Activated naive CD4-positive, alpha-beta T cell treated with anti-CD3 and anti-CD28 coated beads, Interleukin-2, amount 50 U/mL, for 72 hours (primary cell): ENCODE results near the gene SLC4A7. TPM values are rescaled to one million over a fixed set of nuclear protein-coding genes. Genes with fewer than 3 reads are reported as not detected.
A peak's percentile ranks its signal among the peaks of the same experiment; 100 is the strongest.
"Not testable (repeated sequence)": the region's sequence is repeated elsewhere in the genome, so short reads cannot be mapped to it uniquely, and the experiment has no call there.

Experiments used
- ATAC-seq, 2 donors: fragments of 150-1000 bp; cut with Tn5 transposase; 2 replicates each; pipeline ENCODE4 v1.10.0; 2021; ENCODE audit warnings: mild to moderate bottlenecking in 2 of 2, moderate library complexity in 2 of 2
- DNase-seq, 2 donors: peaks; one replicate each; pipeline ENCODE4 v3.0.0; 2021 to 2022; ENCODE audit warnings: low spot score in 2 of 2
- H3K27ac Mint-ChIP-seq, 2 donors: one replicate each; pipeline ENCODE4 v1.8.0; 2022; ENCODE audit warnings: mild to moderate bottlenecking in 2 of 2, mixed read lengths in 2 of 2
- H3K36me3 Mint-ChIP-seq, 2 donors: one replicate each; pipeline ENCODE4 v1.8.0; 2022; ENCODE audit warnings: mixed read lengths in 2 of 2
- H3K9me3 Mint-ChIP-seq, 2 donors: one replicate each; pipeline ENCODE4 v1.8.0; 2022; ENCODE audit warnings: mixed read lengths in 2 of 2
- total RNA-seq, 2 donors: library from RNA; stranded (reverse); gene quantifications; one replicate each; pipeline ENCODE4 v1.2.3, GENCODE V29; 2022

Gene SLC4A7
- total RNA-seq, 2 donors from 2014 or later: 37.5 to 57.0 TPM

DNA sequence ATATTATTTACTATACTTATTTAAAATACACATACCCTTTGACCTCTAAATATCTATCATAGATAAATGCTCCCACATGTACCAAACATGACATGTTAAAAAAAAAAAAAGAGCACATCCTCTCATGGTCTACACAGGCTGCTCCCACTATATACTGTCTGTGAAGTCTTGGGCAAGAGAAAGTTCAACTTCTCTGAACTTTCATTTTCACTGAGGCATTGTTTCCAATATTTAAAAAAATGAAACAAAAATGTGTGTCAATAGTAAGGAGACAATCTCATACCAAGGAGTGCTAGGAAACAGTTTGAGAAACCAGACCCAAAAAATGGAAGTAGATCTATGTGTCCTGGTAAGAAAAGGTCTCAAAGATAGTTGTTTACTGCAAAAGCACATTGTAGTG lies 29.3 kb downstream of the SLC4A7 start:
- Mint-ChIP-seq H3K9me3 (no peaks in the 10 kb centered on the region), H3K27ac (peak overlapping the region; percentile 48 to 70), H3K36me3 (peaks cover 0 to 15% of the 10 kb centered on the region in 2 donors)
- DNase-seq (no peak), ATAC-seq (peak; percentile 69 to 91)

- H3K9me3 Mint-ChIP-seq: no peaks in the 10 kb centered on the region
- ATAC-seq: peak; percentile 45 to 76
- H3K27ac Mint-ChIP-seq: peak overlapping the region in 1 of 2 donors; percentile 48
- DNase-seq: no peak
- H3K36me3 Mint-ChIP-seq: peaks cover 0 to 15% of the 10 kb centered on the region in 2 donors
These were observed 29.7 kb downstream of the SLC4A7 start for GRCh38 chr3:27454461-27454860.

DNA sequence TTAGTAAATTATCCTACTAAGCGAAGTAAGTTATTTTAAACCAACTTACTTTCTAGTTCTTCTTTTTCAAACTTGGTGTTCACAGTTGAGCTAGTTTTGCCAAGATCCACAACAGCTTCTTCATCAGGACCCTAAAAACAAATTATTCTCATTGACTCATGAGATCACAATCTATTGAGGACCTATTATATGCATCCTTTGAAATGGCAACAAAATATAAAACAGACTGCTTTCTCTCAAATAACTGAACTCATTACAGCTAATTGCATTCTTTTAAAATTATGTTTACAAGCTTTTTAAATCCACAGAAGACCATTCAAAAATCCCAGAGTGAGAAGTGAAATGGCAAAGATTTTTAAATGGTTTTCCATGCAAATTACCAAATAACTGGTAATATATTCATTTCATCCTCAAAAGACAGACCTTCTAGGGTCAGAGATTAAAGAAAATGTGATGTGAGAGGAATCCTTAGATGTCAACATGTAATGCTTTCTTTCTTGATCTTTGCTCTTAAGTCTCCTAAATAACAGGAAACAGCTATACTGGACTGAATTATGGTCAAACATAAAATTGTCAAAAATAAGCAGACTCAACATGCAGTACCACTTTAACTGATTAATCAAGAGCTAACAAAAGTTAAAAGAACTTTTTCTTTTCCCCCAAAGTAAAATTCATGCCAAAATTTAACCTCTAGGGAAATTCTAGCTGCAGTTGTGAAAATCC lies 31.7 kb downstream of the SLC4A7 start:
- H3K9me3 Mint-ChIP-seq: no peaks in the 10 kb centered on the region
- ATAC-seq: no peak
- no peak for DNase-seq
- H3K36me3 Mint-ChIP-seq: peaks cover 4 to 21% of the 10 kb centered on the region in 2 donors
- no peak overlapping the region for H3K27ac Mint-ChIP-seq

GRCh38 chr3:27451842-27452241 lies 32.3 kb downstream of the SLC4A7 start:
- ATAC-seq (no peak), DNase-seq (no peak)
- H3K27ac Mint-ChIP-seq: no peak overlapping the region
- H3K36me3 Mint-ChIP-seq: peaks cover 4 to 21% of the 10 kb centered on the region in 2 donors
- no peaks in the 10 kb centered on the region for H3K9me3 Mint-ChIP-seq

DNA sequence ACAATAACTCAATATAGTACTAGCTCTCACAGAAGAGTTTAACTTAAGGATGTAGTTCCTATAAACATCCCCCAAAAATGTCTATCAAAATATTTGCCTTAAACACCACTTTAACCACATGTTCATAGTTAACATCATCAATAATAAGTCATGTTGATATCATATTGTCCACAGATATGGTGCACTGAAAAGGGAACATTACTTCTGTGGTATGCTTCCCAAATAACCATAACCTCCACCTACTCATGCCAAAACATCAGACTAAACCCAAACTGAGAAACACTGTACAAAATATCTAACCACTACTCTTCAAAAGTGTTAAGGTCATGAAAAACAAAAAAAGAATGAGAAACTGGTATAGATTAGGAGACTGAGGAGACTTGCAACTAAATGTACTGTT lies 32.9 kb downstream of the SLC4A7 start:
- peaks cover 4 to 21% of the 10 kb centered on the region in 2 donors for H3K36me3 Mint-ChIP-seq

GRCh38 chr3:27449530-27450150 lies 34.5 kb downstream of the SLC4A7 start:
- DNase-seq (no peak), ATAC-seq (no peak)
- Mint-ChIP-seq H3K27ac (no peak overlapping the region), H3K36me3 (peaks cover 12 to 28% of the 10 kb centered on the region in 2 donors), H3K9me3 (no peaks in the 10 kb centered on the region)

More for the DNA sequence above, 32.9 kb downstream of the SLC4A7 start:
- DNase-seq (no peak), ATAC-seq (no peak)
- H3K27ac Mint-ChIP-seq: no peak overlapping the region
- H3K9me3 Mint-ChIP-seq: no peaks in the 10 kb centered on the region

GRCh38 chr3:27442995-27443394 lies 41.2 kb downstream of the SLC4A7 start:
- peaks cover 45 to 55% of the 10 kb centered on the region in 2 donors for H3K36me3 Mint-ChIP-seq
- not testable (repeated sequence) for H3K27ac Mint-ChIP-seq, H3K9me3 Mint-ChIP-seq, DNase-seq, ATAC-seq

DNA sequence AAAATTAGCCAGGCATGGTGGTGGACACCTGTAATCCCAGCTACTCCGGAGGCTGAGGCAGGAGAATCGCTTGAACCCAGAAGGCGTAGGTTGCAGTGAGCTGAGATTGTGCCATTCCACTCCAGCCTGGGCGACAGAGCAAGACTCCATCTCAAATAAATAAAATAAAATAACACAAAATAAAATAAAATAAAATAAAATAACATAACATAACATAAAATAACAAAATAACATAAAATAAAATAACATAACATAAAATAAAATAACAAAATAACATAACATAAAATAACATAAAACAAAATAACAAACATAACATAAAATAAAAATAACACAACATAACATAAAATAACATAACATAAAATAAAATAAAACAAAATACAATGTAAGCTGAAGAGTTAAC lies 45.8 kb downstream of the SLC4A7 start:
- H3K27ac Mint-ChIP-seq, ATAC-seq, H3K9me3 Mint-ChIP-seq, DNase-seq: not testable (repeated sequence)
- peaks cover 25 to 58% of the 10 kb centered on the region in 2 donors for H3K36me3 Mint-ChIP-seq

- peaks cover 19 to 39% of the 10 kb centered on the region in 2 donors for H3K36me3 Mint-ChIP-seq
- H3K27ac Mint-ChIP-seq: no peak overlapping the region
- ATAC-seq: no peak
- DNase-seq: no peak
- no peaks in the 10 kb centered on the region for H3K9me3 Mint-ChIP-seq
These were observed 53.1 kb downstream of the SLC4A7 start for GRCh38 chr3:27431116-27431515.

DNA sequence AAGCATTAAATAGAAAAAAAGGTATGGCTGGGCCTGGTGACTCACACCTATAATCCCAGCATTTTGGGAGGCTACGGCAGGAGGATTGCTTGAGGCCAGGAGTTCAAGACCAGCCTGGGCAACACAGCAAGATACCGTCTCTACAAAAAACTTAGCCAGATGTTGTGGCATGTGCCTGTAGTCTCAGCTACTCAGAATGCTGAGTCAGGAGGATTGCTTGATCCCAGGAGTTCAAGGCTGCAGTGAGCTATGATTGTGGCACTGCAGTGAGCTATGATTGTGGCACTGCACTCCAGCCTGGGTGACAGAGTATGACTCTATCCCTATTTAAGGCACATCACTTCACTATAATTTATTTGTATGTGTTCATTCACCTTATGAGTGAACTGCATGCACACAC lies 54.3 kb downstream of the SLC4A7 start:
- Mint-ChIP-seq H3K27ac (no peak overlapping the region), H3K36me3 (peaks cover 19 to 30% of the 10 kb centered on the region in 2 donors), H3K9me3 (no peaks in the 10 kb centered on the region)
- no peak for DNase-seq
- no peak for ATAC-seq

GRCh38 chr3:27428446-27428845 lies 55.7 kb downstream of the SLC4A7 start:
- no peak for ATAC-seq
- no peak for DNase-seq
- Mint-ChIP-seq H3K27ac (no peak overlapping the region), H3K9me3 (no peaks in the 10 kb centered on the region), H3K36me3 (peaks cover 19 to 30% of the 10 kb centered on the region in 2 donors)

GRCh38 chr3:27426926-27427325 lies 57.3 kb downstream of the SLC4A7 start:
- H3K36me3 Mint-ChIP-seq: peaks cover 14 to 20% of the 10 kb centered on the region in 2 donors
- DNase-seq: no peak
- no peaks in the 10 kb centered on the region for H3K9me3 Mint-ChIP-seq
- ATAC-seq: no peak
- no peak overlapping the region for H3K27ac Mint-ChIP-seq

- ATAC-seq (peak in 1 of 2 donors; percentile 70), DNase-seq (no peak)
- Mint-ChIP-seq H3K9me3 (no peaks in the 10 kb centered on the region), H3K36me3 (peaks cover 9 to 13% of the 10 kb centered on the region in 2 donors), H3K27ac (no peak overlapping the region)
These were observed 58.2 kb downstream of the SLC4A7 start for GRCh38 chr3:27425896-27426565.

GRCh38 chr3:27424812-27425521 lies 59.2 kb downstream of the SLC4A7 start:
- not testable (repeated sequence) for DNase-seq, H3K27ac Mint-ChIP-seq, ATAC-seq, H3K9me3 Mint-ChIP-seq
- peaks cover 13 to 21% of the 10 kb centered on the region in 2 donors for H3K36me3 Mint-ChIP-seq

GRCh38 chr3:27423463-27423862 lies 60.7 kb downstream of the SLC4A7 start:
- Mint-ChIP-seq H3K36me3 (peaks cover 15 to 26% of the 10 kb centered on the region in 2 donors), H3K9me3 (no peaks in the 10 kb centered on the region), H3K27ac (no peak overlapping the region)
- DNase-seq: no peak
- ATAC-seq: peak; percentile 46 to 53

- no peak for ATAC-seq
- no peak for DNase-seq
- Mint-ChIP-seq H3K27ac (peak overlapping the region in 1 of 2 donors; percentile 88), H3K36me3 (peaks cover 11 to 22% of the 10 kb centered on the region in 2 donors), H3K9me3 (no peaks in the 10 kb centered on the region)
These were observed 61.6 kb downstream of the SLC4A7 start for GRCh38 chr3:27422617-27423016.

DNA sequence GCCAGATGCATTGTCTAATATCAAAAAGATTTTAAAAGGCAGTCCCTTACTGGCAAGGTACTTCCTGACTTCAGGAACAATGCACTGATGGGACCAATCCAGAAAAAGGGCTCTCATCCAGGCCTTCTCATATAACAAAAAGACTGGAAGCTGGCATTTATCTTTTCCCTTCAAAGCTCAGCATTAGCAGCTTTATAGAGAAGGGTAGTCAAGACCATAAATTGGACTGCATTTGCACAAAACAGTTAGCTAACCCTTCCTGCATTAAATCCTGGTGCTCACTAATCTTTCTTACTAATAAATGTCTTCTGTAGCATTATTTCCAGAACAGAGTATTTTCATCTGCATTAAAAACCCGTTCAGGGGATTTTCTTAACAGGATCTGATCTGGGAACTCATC lies 69.0 kb downstream of the SLC4A7 start:
- no peaks in the 10 kb centered on the region for H3K9me3 Mint-ChIP-seq
- H3K36me3 Mint-ChIP-seq: peaks cover 15 to 16% of the 10 kb centered on the region in 2 donors
- DNase-seq (no peak), ATAC-seq (no peak)
- no peak overlapping the region for H3K27ac Mint-ChIP-seq
